ENCODE data around the gene PRKAR2B. TPM values are rescaled to one million over a fixed set of nuclear protein-coding genes. Genes with fewer than 3 reads are reported as not detected.

Gene PRKAR2B
- total and polyA plus RNA-seq, 5 experiments from 2014 or later: 0.62 to 0.75 (median 0.66) TPM

- no peak overlapping the region for H3K27ac Mint-ChIP-seq
- H3K27me3 Mint-ChIP-seq: peaks cover 0 to 4% (median 0%) of the 10 kb centered on the region in 5 donors
- H3K4me1 Mint-ChIP-seq: peaks cover 0 to 6% (median 5%) of the 10 kb centered on the region in 4 donors
- no peak for DNase-seq
- no peak for ATAC-seq
- peaks cover 0 to 18% (median 7%) of the 10 kb centered on the region in 9 donors for H3K9me3 Mint-ChIP-seq
- POLR2A ChIA-PET: no interaction called here
- peaks cover 0 to 20% (median 8%) of the 10 kb centered on the region in 3 donors for H3K36me3 Mint-ChIP-seq
- H3K4me3 Mint-ChIP-seq: no peak overlapping the region
Measured at GRCh38 chr7:107104801-107105200, 60.3 kb downstream of the PRKAR2B start.

GRCh38 chr7:107105591-107106245, 61.2 kb downstream of the PRKAR2B start:
- DNase-seq (no peak), ATAC-seq (no peak)
- no peak overlapping the region for H3K4me3 Mint-ChIP-seq
- POLR2A ChIA-PET: no interaction called here
- peak overlapping the region in 1 of 10 donors; percentile 19 for H3K27ac Mint-ChIP-seq
- H3K9me3 Mint-ChIP-seq: peaks cover 0 to 9% (median 3%) of the 10 kb centered on the region in 9 donors
- peaks cover 0 to 6% (median 5%) of the 10 kb centered on the region in 4 donors for H3K4me1 Mint-ChIP-seq
- peaks cover 0 to 2% (median 0%) of the 10 kb centered on the region in 5 donors for H3K27me3 Mint-ChIP-seq
- peaks cover 0 to 11% (median 2%) of the 10 kb centered on the region in 3 donors for H3K36me3 Mint-ChIP-seq

GRCh38 chr7:107108793-107109371, 64.4 kb downstream of the PRKAR2B start:
- Mint-ChIP-seq H3K27ac (no peak overlapping the region), H3K36me3 (peaks cover 0 to 2% (median 0%) of the 10 kb centered on the region in 3 donors), H3K9me3 (no peaks in the 10 kb centered on the region), H3K4me1 (peaks cover 0 to 1% (median 0%) of the 10 kb centered on the region in 4 donors), H3K4me3 (no peak overlapping the region), H3K27me3 (peaks cover 0 to 2% (median 0%) of the 10 kb centered on the region in 5 donors)
- POLR2A ChIA-PET: no interaction called here
- no peak for DNase-seq
- ATAC-seq: no peak

DNA sequence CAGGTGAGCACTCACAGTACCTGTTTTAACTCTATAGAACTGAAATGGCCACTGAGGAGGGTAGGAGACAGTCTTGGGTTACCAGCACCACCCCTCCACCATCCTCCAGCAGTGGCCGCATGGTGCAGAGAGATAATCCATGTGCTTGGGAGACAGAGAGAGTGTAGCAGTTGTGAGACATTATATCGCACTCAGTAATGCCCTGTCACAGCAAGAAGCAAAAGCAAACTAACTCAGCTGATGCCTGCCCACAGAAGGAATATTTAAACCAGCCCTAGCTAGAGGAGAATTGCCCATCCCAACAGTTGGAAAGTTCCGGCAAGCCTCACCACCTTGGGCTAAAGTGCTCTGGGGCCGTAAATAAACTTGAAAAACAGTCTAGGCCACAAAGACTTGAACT, 65.5 kb downstream of the PRKAR2B start:
- Mint-ChIP-seq H3K9me3 (no peaks in the 10 kb centered on the region), H3K4me3 (no peak overlapping the region), H3K27ac (no peak overlapping the region), H3K27me3 (peaks cover 0 to 2% (median 0%) of the 10 kb centered on the region in 5 donors), H3K36me3 (peaks cover 0 to 2% (median 0%) of the 10 kb centered on the region in 3 donors), H3K4me1 (no peaks in the 10 kb centered on the region)
- DNase-seq (no peak), ATAC-seq (no peak)
- POLR2A ChIA-PET: no interaction called here

- POLR2A ChIA-PET: no interaction called here
- Mint-ChIP-seq H3K9me3 (no peaks in the 10 kb centered on the region), H3K36me3 (peaks cover 0 to 2% (median 0%) of the 10 kb centered on the region in 3 donors)
Measured at GRCh38 chr7:107111196-107111595, 66.7 kb downstream of the PRKAR2B start.

GRCh38 chr7:107113866-107114265, 69.4 kb downstream of the PRKAR2B start:
- Mint-ChIP-seq H3K27me3 (no peaks in the 10 kb centered on the region), H3K9me3 (no peaks in the 10 kb centered on the region), H3K36me3 (no peaks in the 10 kb centered on the region), H3K4me1 (no peaks in the 10 kb centered on the region), H3K27ac (no peak overlapping the region), H3K4me3 (no peak overlapping the region)
- POLR2A ChIA-PET: no interaction called here
- DNase-seq (no peak), ATAC-seq (no peak)

More at GRCh38 chr7:107111196-107111595, 66.7 kb downstream of the PRKAR2B start:
- Mint-ChIP-seq H3K27me3 (no peaks in the 10 kb centered on the region), H3K4me1 (no peaks in the 10 kb centered on the region), H3K4me3 (no peak overlapping the region), H3K27ac (no peak overlapping the region)
- DNase-seq (no peak), ATAC-seq (no peak)

DNA sequence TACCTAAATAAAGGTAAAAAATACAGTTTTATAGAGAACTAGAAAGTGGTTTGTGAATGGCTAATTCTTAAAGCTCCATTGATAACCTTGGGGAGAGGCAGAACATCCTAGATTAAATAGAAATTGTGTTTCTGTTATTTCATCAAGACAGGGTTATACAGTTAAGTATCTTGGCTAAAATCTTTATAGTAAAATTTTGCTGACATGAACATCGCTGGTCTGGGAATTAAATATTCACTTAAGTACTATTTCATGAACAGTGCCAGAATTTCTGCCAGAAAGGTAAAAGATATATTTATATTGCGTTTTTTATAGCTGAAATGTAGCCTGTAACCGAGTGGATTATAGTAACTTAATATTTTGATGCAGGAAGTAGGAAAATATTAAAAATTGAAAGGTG, 70.6 kb downstream of the PRKAR2B start:
- ATAC-seq (no peak), DNase-seq (no peak)
- Mint-ChIP-seq H3K36me3 (no peaks in the 10 kb centered on the region), H3K4me1 (no peaks in the 10 kb centered on the region), H3K9me3 (no peaks in the 10 kb centered on the region), H3K27me3 (no peaks in the 10 kb centered on the region), H3K4me3 (no peak overlapping the region), H3K27ac (no peak overlapping the region)
- POLR2A ChIA-PET: no interaction called here

DNA sequence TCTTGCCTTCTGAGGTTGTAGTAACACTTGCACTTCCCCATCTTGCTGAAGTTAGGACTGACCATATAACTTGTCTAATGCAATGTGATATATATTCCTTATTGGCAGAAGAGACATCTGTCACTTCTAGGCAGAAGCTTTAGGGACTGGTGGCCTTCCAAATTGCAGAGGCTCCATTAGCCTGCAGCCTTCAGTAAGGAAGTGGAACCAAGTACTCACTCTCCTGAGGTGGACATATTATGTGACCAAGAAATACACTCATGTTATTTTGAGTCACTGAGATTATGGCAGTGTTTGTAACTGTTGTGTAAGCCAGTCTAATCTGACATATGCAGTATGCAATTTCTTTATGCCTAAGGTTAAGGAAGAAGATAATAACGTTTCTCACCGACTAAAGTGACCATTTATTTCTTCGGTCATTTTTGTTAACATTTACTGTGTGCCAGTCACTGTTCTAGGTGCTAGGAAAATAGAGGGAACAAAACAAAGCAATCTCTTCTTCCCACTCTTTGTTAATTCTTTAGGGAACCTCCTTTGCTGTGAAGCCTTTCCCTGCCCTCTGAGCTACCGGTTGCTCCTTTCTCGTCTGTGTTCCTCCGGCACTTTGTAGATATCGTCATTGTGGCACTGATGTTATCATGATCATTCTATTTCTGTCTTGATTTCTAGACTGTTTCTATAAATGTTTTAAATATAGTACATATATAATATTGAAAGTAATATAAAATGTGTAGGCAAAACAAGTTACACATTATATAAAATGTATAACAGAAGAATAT, 71.4 kb downstream of the PRKAR2B start:
- H3K36me3 Mint-ChIP-seq: no peaks in the 10 kb centered on the region
- H3K27me3 Mint-ChIP-seq: no peaks in the 10 kb centered on the region
- DNase-seq (no peak), ATAC-seq (no peak)
- no peaks in the 10 kb centered on the region for H3K9me3 Mint-ChIP-seq
- POLR2A ChIA-PET: no interaction called here
- H3K4me3 Mint-ChIP-seq: no peak overlapping the region
- no peak overlapping the region for H3K27ac Mint-ChIP-seq
- no peaks in the 10 kb centered on the region for H3K4me1 Mint-ChIP-seq

- Mint-ChIP-seq H3K36me3 (no peaks in the 10 kb centered on the region), H3K4me1 (no peaks in the 10 kb centered on the region), H3K27me3 (no peaks in the 10 kb centered on the region), H3K27ac (no peak overlapping the region), H3K4me3 (no peak overlapping the region), H3K9me3 (no peaks in the 10 kb centered on the region)
- DNase-seq (no peak), ATAC-seq (no peak)
- POLR2A ChIA-PET: interaction anchor here (2.1 kb wide), 1 partner anchor 8 kb away, joined by 5 read pairs; no protein-coding TSS in a partner anchor
Measured at GRCh38 chr7:107118109-107118900, 73.8 kb downstream of the PRKAR2B start.

GRCh38 chr7:107119376-107120105, 75.0 kb downstream of the PRKAR2B start:
- POLR2A ChIA-PET: no interaction called here
- H3K9me3 Mint-ChIP-seq: no peaks in the 10 kb centered on the region
- no peaks in the 10 kb centered on the region for H3K27me3 Mint-ChIP-seq
- H3K27ac Mint-ChIP-seq: no peak overlapping the region
- ATAC-seq (no peak), DNase-seq (no peak)
- H3K4me3 Mint-ChIP-seq: no peak overlapping the region
- H3K36me3 Mint-ChIP-seq: no peaks in the 10 kb centered on the region
- H3K4me1 Mint-ChIP-seq: no peaks in the 10 kb centered on the region

GRCh38 chr7:107122486-107122911, 78.0 kb downstream of the PRKAR2B start:
- Mint-ChIP-seq H3K27me3 (no peaks in the 10 kb centered on the region), H3K36me3 (no peaks in the 10 kb centered on the region), H3K9me3 (no peaks in the 10 kb centered on the region), H3K4me1 (peaks cover 14 to 22% (median 19%) of the 10 kb centered on the region in 4 donors), H3K4me3 (no peak overlapping the region), H3K27ac (no peak overlapping the region)
- POLR2A ChIA-PET: interaction anchor here (0.6 kb wide), 1 partner anchor 442 kb away, joined by 3 read pairs; no protein-coding TSS in a partner anchor
- no peak for ATAC-seq
- DNase-seq: no peak

DNA sequence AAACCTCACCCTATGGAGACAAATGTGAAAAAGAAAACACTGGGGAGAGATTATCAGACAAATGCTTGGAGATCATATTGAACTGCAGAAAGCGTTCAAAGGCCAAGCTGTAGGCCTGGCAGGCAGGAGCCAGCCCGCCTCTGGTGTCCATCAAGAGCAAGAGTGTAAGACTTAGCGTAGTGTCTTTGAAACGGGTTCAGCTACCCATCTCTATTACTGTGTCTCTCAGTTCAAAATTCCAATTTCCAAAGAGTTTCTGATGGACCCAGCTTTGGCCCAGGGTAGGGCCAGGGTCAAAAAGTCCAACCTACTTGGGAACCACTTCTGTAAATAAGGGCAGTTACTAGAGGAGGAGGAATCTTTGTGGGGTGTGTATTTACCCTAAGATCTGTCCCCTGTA, 78.9 kb downstream of the PRKAR2B start:
- H3K36me3 Mint-ChIP-seq: no peaks in the 10 kb centered on the region
- H3K4me3 Mint-ChIP-seq: no peak overlapping the region
- no peaks in the 10 kb centered on the region for H3K27me3 Mint-ChIP-seq
- peaks cover 14 to 30% (median 22%) of the 10 kb centered on the region in 4 donors for H3K4me1 Mint-ChIP-seq
- H3K9me3 Mint-ChIP-seq: no peaks in the 10 kb centered on the region
- no peak overlapping the region for H3K27ac Mint-ChIP-seq
- DNase-seq (no peak), ATAC-seq (no peak)
- POLR2A ChIA-PET: no interaction called here
